Measurements from ENCODE around the gene FRMD4A.

FRMD4A gene

GRCh38 chr10:14099885-14100284, 230.8 kb downstream of the FRMD4A start:
- no peaks in the 10 kb centered on the region for H3K27me3 ChIP-seq (replicated peaks; ENCODE audit: insufficient read depth, low read length)
- no peaks in the 10 kb centered on the region for H3K9me2 ChIP-seq (replicated peaks; ENCODE audit: insufficient read depth, low read length)
- no peaks in the 10 kb centered on the region for H3F3A ChIP-seq (ENCODE audit: insufficient read depth, low read length)
- H4K20me1 ChIP-seq (ENCODE audit: insufficient read depth, low read length) = no peaks in the 10 kb centered on the region
- no peak overlapping the region for H3K4me3 ChIP-seq (ENCODE audit: low read length)
- no peaks in the 10 kb centered on the region for H3K9me3 ChIP-seq (replicated peaks; ENCODE audit: insufficient read depth, low read length)
- no peaks in the 10 kb centered on the region for H3K36me3 ChIP-seq (replicated peaks; ENCODE audit: insufficient read depth, low read length)
- H3K4me2 ChIP-seq (ENCODE audit: low read depth, low read length) = no peak overlapping the region
- no peak for DNase-seq
- no peak overlapping the region for H3K9ac ChIP-seq (ENCODE audit: low read length)
- TF ChIP-seq, protein P1, sequence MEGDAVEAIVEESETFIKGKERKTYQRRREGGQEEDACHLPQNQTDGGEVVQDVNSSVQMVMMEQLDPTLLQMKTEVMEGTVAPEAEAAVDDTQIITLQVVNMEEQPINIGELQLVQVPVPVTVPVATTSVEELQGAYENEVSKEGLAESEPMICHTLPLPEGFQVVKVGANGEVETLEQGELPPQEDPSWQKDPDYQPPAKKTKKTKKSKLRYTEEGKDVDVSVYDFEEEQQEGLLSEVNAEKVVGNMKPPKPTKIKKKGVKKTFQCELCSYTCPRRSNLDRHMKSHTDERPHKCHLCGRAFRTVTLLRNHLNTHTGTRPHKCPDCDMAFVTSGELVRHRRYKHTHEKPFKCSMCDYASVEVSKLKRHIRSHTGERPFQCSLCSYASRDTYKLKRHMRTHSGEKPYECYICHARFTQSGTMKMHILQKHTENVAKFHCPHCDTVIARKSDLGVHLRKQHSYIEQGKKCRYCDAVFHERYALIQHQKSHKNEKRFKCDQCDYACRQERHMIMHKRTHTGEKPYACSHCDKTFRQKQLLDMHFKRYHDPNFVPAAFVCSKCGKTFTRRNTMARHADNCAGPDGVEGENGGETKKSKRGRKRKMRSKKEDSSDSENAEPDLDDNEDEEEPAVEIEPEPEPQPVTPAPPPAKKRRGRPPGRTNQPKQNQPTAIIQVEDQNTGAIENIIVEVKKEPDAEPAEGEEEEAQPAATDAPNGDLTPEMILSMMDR (IDR thresholded peaks at IDR 0.05; ENCODE audit: low read length) = no peak
- TF ChIP-seq EZH2 (optimal IDR thresholded peaks at IDR 0.05; ENCODE audit: low read depth, low read length) (no peak), EZH2phosphoT487 (IDR thresholded peaks at IDR 0.05; ENCODE audit: low read length) (no peak)
- no peak overlapping the region for H3K27ac ChIP-seq (ENCODE audit: low read length)
- no peaks in the 10 kb centered on the region for H3K4me1 ChIP-seq (ENCODE audit: low read length)
- no peaks in the 10 kb centered on the region for H3K79me2 ChIP-seq (ENCODE audit: low read length)
- H2AFZ ChIP-seq (ENCODE audit: low read length) = no peak overlapping the region

GRCh38 chr10:14093730-14094484, 236.8 kb downstream of the FRMD4A start:
- Histone ChIP-seq H3K9ac (ENCODE audit: low read length) (no peak overlapping the region), H3K4me3 (ENCODE audit: low read length) (no peak overlapping the region), H3K9me2 (replicated peaks; ENCODE audit: insufficient read depth, low read length) (no peaks in the 10 kb centered on the region), H3K4me1 (ENCODE audit: low read length) (no peaks in the 10 kb centered on the region), H3K79me2 (ENCODE audit: low read length) (no peaks in the 10 kb centered on the region), H3K4me2 (ENCODE audit: low read depth, low read length) (no peak overlapping the region), H3K27me3 (replicated peaks; ENCODE audit: insufficient read depth, low read length) (no peaks in the 10 kb centered on the region), H3F3A (ENCODE audit: insufficient read depth, low read length) (no peaks in the 10 kb centered on the region), H2AFZ (ENCODE audit: low read length) (no peak overlapping the region), H4K20me1 (ENCODE audit: insufficient read depth, low read length) (no peaks in the 10 kb centered on the region), H3K9me3 (replicated peaks; ENCODE audit: insufficient read depth, low read length) (no peaks in the 10 kb centered on the region), H3K27ac (ENCODE audit: low read length) (no peak overlapping the region), H3K36me3 (replicated peaks; ENCODE audit: insufficient read depth, low read length) (no peaks in the 10 kb centered on the region)
- no peak for DNase-seq
- TF ChIP-seq, protein P1 (IDR thresholded peaks at IDR 0.05; ENCODE audit: low read length) = no peak

- Histone ChIP-seq H3K27me3 (replicated peaks; ENCODE audit: insufficient read depth, low read length) (no peaks in the 10 kb centered on the region), H3K36me3 (replicated peaks; ENCODE audit: insufficient read depth, low read length) (no peaks in the 10 kb centered on the region), H3K9me3 (replicated peaks; ENCODE audit: insufficient read depth, low read length) (no peaks in the 10 kb centered on the region), H3K4me1 (ENCODE audit: low read length) (no peaks in the 10 kb centered on the region), H3K9me2 (replicated peaks; ENCODE audit: insufficient read depth, low read length) (no peaks in the 10 kb centered on the region), H3K27ac (ENCODE audit: low read length) (no peak overlapping the region), H3K79me2 (ENCODE audit: low read length) (no peaks in the 10 kb centered on the region), H3K9ac (ENCODE audit: low read length) (no peak overlapping the region), H4K20me1 (ENCODE audit: insufficient read depth, low read length) (no peaks in the 10 kb centered on the region), H3F3A (ENCODE audit: insufficient read depth, low read length) (no peaks in the 10 kb centered on the region), H2AFZ (ENCODE audit: low read length) (no peak overlapping the region), H3K4me2 (ENCODE audit: low read depth, low read length) (no peak overlapping the region), H3K4me3 (ENCODE audit: low read length) (no peak overlapping the region)
- TF ChIP-seq, protein P1 (IDR thresholded peaks at IDR 0.05; ENCODE audit: low read length) = no peak
- TF ChIP-seq EZH2 (optimal IDR thresholded peaks at IDR 0.05; ENCODE audit: low read depth, low read length) = no peak
- TF ChIP-seq EZH2phosphoT487 (IDR thresholded peaks at IDR 0.05; ENCODE audit: low read length) = no peak
- no peak for DNase-seq
Measured at GRCh38 chr10:14092799-14093198, 237.9 kb downstream of the FRMD4A start.

Data from MM.1S (cell line).